ENCODE results near the gene KLHL10. TPM values are rescaled to one million over a fixed set of nuclear protein-coding genes. Genes with fewer than 3 reads are reported as not detected.

The KLHL10 gene
- total RNA-seq, 4 donors from 2014 or later, result not detected

DNA sequence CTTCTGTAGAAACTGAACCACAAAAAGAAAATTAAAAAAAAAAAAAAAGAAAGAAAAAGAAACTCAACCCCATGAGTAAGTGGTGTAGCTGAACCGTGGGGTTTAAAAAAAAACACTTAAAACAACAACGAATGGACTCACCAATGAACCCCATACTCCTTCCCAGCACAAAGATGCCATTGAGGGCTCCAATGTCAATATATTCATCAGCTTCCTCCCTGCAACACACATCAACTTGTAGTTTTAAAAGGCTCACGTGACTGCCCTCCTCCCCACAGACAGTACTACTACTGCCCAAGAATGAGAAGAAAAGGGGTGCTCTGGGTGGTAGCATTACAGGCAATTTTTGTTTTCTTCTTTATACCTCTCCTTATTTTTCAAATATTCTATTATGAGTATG is 30.9 kb downstream of the KLHL10 start:
- H3K27me3 ChIP-seq, result no peaks in the 10 kb centered on the region
- DNase-seq (ENCODE audit: low spot score in 2 of 2), result no peak
- TF ChIP-seq EP300 (IDR thresholded peaks at IDR 0.05), result no peak
- TF ChIP-seq CTCF (IDR thresholded peaks at IDR 0.05), result no peak
- TF ChIP-seq POLR2A (IDR thresholded peaks at IDR 0.05), result no peak
- no peak overlapping the region for H3K4me3 ChIP-seq
- peaks cover 0 to 69% (median 29%) of the 10 kb centered on the region in 3 donors for H3K36me3 ChIP-seq
- H3K27ac ChIP-seq, result no peak overlapping the region
- peaks cover 0 to 11% (median 7%) of the 10 kb centered on the region in 4 donors for H3K4me1 ChIP-seq
- 30 to 32% methylated on average over 3 of the region's 3 CpGs for WGBS, 2 donors
- no peaks in the 10 kb centered on the region for H3K9me3 ChIP-seq

DNA sequence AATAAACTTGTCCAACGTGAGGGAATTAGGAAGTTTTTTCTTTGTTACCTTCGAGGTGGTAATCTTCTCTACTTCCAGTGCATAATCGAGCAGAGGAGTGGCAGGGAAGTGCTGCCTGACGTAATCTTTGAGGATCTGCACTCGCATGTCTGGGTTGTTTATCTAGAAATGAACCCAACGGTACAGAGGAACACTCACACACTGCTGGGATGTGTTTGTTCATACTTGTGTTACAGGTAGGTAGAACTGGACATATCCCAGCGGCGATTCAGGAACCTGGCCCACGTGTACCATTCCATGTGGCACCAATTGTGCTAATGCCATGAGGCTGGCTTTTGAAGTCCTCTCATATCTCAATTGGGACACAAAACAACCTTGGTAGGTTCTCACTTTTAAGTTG is 31.8 kb downstream of the KLHL10 start:
- peaks cover 0 to 78% (median 29%) of the 10 kb centered on the region in 3 donors for H3K36me3 ChIP-seq
- H3K9me3 ChIP-seq, result no peaks in the 10 kb centered on the region
- WGBS, 2 donors, result 77 to 79% methylated on average over 9 of the region's 9 CpGs

DNA sequence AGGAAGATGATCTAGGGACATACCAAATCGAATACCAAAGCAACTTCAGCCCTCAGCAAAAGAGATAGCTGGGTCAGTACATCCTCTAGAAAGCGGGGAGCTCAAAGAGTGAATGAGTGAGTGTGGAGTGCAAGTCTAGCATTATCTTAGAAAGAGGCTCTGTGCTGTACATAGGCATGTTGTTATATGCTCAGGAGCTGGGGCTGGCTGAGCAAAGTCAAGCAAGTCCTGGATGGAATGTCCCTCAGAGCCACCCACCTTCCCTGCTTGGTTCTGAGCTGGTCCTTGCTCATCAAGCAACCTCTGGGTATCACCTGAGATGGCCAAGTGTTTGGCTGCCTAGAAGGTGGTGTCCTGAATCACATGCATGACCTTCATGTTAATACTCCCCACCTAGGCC is 32.5 kb downstream of the KLHL10 start:
- H3K9me3 ChIP-seq, result no peaks in the 10 kb centered on the region
- no peak overlapping the region for H3K4me3 ChIP-seq
- TF ChIP-seq POLR2A (IDR thresholded peaks at IDR 0.05) (no peak), EP300 (IDR thresholded peaks at IDR 0.05) (no peak), CTCF (IDR thresholded peaks at IDR 0.05) (no peak)
- no peak overlapping the region for H3K27ac ChIP-seq
- 96 to 97% methylated on average over 2 of the region's 2 CpGs for WGBS, 2 donors
- peaks cover 0 to 2% (median 0%) of the 10 kb centered on the region in 4 donors for H3K4me1 ChIP-seq
- DNase-seq (ENCODE audit: low spot score in 2 of 2), result no peak
- H3K36me3 ChIP-seq, result peaks cover 0 to 84% (median 29%) of the 10 kb centered on the region in 3 donors
- no peaks in the 10 kb centered on the region for H3K27me3 ChIP-seq

More for the DNA sequence above, 31.8 kb downstream of the KLHL10 start:
- Histone ChIP-seq H3K4me1 (peaks cover 0 to 3% (median 0%) of the 10 kb centered on the region in 4 donors), H3K27me3 (no peaks in the 10 kb centered on the region), H3K27ac (no peak overlapping the region), H3K4me3 (no peak overlapping the region)
- DNase-seq (ENCODE audit: low spot score in 2 of 2), result no peak
- no peak for TF ChIP-seq POLR2A (IDR thresholded peaks at IDR 0.05)
- TF ChIP-seq EP300 (IDR thresholded peaks at IDR 0.05), result no peak
- no peak for TF ChIP-seq CTCF (IDR thresholded peaks at IDR 0.05)

DNA sequence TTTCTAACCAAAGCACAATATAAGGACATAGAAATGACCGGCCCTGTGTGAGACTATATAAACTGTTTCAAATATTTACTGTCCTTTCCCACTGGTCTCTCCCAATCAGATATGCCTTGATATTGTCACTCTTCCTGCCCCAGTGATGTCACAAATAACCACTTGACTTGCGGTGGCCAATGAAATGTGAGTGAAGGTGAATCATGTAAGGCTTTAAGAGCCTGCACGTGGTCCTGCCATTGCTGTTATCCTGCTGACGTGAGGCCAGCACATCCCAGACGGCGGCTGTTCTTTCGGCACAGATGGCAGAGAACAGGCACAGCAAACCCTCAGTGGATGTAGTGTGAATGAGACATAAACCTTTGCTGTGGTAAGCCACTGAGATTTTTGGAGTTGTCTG is 33.0 kb downstream of the KLHL10 start:
- Histone ChIP-seq H3K4me1 (no peaks in the 10 kb centered on the region), H3K36me3 (peaks cover 0 to 85% (median 29%) of the 10 kb centered on the region in 3 donors), H3K27me3 (no peaks in the 10 kb centered on the region), H3K27ac (no peak overlapping the region), H3K9me3 (no peaks in the 10 kb centered on the region), H3K4me3 (no peak overlapping the region)
- 78 to 85% methylated on average over 7 of the region's 7 CpGs for WGBS, 2 donors
- no peak for DNase-seq (ENCODE audit: low spot score in 2 of 2)
- no peak for TF ChIP-seq CTCF (IDR thresholded peaks at IDR 0.05)
- no peak for TF ChIP-seq EP300 (IDR thresholded peaks at IDR 0.05)
- TF ChIP-seq POLR2A (IDR thresholded peaks at IDR 0.05), result no peak

DNA sequence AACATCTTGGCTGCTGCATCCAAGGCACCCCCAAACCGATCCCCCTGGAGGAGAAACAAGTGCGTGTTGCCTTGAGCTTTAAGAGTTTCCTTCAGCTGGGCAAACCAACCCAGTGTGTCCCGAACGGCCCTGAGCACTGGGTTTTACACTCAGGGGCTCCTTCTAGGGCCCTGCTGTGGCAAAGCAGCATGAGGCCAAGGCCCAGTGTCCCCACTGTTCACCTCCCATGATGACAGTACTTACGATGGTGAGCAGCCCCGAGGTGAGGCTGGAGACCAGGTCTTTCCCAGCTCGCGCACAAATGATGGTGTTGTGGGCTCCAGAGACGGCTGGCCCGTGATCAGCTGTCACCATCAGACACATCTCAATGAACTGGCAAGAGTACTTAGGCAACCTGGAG is 34.2 kb downstream of the KLHL10 start:
- DNase-seq (ENCODE audit: low spot score in 2 of 2), result no peak
- Histone ChIP-seq H3K4me3 (no peak overlapping the region), H3K36me3 (peaks cover 0 to 90% (median 29%) of the 10 kb centered on the region in 3 donors), H3K9me3 (no peaks in the 10 kb centered on the region), H3K4me1 (no peaks in the 10 kb centered on the region), H3K27ac (no peak overlapping the region), H3K27me3 (no peaks in the 10 kb centered on the region)
- TF ChIP-seq POLR2A (IDR thresholded peaks at IDR 0.05), result no peak
- TF ChIP-seq CTCF (IDR thresholded peaks at IDR 0.05), result no peak
- no peak for TF ChIP-seq EP300 (IDR thresholded peaks at IDR 0.05)
- 94 to 96% methylated on average over 10 of the region's 10 CpGs for WGBS, 2 donors

Data from tibial nerve (tissue), 4 donors.